Measurements from ENCODE around the gene CCZ1B.
"Not testable (repeated sequence)": the region's sequence is repeated elsewhere in the genome, so short reads cannot be mapped to it uniquely, and the experiment has no call there.

- not testable (repeated sequence) for TF ChIP-seq CTCF (conservative IDR thresholded peaks at IDR 0.05); ZFX (IDR thresholded peaks at IDR 0.05)
These were observed 13.1 kb downstream of the CCZ1B start for GRCh38 chr7:6813011-6813410.
